Dermis blood vessel endothelial cell (primary cell): ENCODE results near the gene P4HTM. TPM values are rescaled to one million over a fixed set of nuclear protein-coding genes. Genes with fewer than 3 reads are reported as not detected.
A peak's percentile ranks its signal among the peaks of the same experiment; 100 is the strongest.
"Not testable (repeated sequence)": the region's sequence is repeated elsewhere in the genome, so short reads cannot be mapped to it uniquely, and the experiment has no call there.

Experiments
- DNase-seq: peaks from one replicate; pipeline ENCODE4 v3.0.0; 2010
- total RNA-seq: library from RNA; depleted of rRNA; stranded (reverse); fragments of >200 nt; gene quantifications from 2 replicates; pipeline ENCODE4 v1.2.3, GENCODE V29; 2014

Gene P4HTM
- total RNA-seq, 1 donor from 2014 or later, result 16.5 TPM

DNA sequence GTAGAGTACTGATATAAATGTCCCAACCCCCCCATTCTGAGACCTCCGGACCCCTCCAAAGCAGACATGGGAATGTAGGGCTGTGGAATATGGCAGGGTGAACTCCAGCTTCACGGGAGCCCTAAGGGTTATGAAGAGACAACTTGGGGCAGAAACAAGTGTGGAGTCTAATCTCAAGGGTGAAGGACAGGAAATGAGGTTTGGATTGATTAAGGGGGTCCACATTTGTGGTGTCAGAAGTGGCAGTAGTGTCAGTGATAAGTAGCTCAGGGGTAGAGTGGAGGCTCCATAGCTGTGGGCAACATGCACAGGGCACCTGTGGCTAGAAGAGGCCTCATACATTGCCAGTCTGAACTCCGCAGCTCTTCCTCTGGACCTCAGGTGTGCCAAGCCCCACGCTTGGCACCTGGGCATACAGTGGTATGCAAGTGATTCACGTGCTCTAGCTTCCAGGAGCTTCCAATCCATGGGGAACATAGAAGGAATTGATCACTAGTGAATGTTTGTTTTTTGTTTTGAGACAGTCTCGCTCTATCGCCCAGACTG is 4.1 kb upstream of the P4HTM start:
- no peak for DNase-seq

DNA sequence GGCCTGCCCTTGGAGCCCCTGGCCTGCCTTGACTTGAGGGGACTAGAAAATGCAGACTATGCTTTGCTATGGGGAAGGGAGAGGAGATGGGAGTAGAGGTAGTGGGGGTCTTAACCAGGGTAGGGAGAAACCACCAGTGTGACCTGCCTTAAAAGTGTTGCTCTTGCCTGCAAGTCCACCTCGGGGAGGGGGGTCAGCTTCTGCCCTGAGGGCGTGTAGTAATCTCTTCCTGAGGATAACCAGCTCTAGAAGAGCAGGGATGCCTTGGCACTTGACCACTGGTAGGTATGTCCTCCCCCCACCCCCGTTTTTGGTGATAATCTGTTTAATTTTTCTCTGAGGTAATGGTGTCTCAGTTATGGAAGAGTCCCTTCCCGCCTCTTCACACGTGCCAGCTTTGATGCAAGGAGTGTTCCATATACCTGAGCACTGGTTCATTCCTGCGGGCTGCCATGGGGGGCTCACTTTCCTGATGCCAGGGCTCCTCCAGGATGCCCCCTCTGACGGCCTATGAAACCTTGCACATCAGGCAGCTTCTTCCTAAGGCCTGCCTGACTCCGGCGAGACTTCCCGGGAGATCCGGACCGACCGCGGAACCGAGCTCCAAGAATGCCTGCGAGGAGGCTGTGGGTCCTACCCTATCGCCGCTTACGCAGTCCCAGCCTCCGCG is 780 bp upstream of the P4HTM start:
- DNase-seq, result no peak

DNA sequence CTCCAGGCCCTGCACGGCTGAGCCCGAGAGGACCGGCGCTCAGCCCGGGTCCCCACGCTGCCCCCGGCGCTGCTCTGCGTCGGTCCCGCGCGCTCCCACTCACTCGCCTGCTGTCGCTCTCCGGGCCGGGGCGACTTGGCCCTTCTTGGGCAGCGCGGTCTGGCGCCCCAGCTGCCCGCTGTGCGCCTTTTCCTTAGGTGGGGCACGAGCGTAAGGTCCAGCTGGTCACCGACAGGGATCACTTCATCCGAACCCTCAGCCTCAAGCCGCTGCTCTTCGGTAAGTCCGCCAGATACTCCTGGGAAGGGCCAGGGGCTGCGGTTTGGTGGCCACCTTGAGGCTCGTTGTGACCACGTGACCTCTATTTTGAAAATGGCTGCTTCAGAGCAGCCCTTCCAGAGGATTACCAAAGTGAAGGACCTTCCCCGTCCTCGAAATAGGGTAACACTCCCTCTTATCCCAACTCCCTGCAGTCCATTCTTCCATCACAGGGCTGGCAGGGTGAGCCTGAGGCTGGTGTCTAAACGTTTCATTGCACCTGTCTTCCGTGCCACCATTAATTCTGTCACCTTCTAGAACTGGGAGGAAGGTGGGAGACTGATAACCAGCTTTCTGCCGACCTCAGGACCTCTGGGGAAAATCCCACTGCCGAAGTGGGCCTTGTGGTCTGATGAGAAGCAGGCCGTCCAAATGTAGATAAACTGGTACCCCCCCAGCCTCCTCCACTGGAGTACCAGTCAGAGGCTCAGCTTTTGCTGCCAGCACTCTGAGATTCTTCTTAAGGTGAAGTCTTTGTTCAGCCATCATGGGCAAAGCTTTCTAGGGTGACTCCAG is 812 bp downstream of the P4HTM start:
- DNase-seq, result peak; percentile 43

DNA sequence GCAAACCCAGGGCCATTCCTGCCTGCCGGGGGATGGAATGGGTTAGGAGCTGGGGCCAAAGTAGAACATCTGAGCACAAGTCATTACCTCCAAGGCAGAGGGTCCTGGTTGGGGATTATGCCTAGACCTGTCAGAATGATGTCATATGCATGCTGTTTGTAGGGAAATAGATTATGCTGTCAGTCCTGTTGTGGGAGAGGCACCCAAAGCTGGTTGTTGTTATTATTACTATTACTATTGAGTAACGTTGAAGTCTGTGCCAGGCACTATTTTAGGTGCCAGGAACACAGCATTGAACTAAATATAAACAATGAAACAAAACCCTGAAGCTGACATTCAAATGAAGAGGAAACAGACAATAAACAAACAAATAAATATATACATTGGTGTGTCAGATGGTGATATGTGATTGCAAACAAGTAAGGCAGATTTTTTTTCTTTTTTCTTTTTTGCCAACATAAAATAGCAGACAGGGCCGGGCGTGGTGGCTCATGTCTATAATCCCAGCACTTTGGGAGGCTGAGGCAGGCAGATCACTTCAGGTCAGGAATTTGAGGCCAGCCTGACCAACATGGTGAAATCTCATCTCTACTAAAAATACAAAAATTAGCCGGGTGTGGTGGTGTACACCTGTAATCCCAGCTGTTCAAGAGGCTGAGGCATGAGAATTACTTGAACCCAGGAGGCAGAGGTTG is 2.0 kb downstream of the P4HTM start:
- DNase-seq, result no peak

DNA sequence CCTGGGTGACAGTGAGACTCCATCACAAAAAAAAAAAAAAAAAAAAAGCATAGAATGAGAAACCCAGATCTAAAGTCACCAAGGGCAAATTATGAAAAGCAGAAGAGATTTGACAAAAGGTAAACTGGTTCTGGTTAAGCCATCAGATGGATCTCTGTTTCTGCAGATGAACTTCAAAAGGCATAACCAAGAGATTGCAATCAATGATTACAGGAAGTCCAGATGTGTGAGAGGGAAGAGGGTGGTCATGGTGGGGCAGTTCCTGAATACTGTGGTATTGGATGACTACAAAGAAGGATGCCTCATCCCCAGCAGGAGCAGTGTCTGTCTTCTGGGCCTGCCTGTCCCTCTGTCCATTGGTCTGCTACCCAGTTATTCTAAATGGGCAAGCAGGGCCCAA is 3.8 kb downstream of the P4HTM start:
- no peak for DNase-seq

DNA sequence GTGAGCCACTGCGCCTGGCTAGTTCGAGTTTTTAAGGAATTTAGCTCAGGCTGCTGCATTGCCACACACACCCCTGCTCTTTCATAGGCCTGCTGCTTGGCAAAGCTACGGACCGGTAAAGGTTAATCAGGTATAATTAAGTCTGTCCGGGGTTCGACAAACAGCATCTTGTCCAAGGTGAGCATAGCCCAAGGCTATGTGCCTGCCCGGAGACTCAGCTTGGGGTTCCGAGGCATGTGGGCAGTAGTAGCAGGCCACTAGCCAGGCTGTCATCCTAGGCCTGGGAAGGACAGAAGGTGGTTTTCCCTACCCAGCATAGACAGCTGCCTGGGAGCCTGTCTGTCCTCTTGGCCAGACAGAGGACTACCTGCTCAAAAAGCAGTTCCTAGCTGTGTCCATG is 6.6 kb downstream of the P4HTM start:
- no peak for DNase-seq

DNA sequence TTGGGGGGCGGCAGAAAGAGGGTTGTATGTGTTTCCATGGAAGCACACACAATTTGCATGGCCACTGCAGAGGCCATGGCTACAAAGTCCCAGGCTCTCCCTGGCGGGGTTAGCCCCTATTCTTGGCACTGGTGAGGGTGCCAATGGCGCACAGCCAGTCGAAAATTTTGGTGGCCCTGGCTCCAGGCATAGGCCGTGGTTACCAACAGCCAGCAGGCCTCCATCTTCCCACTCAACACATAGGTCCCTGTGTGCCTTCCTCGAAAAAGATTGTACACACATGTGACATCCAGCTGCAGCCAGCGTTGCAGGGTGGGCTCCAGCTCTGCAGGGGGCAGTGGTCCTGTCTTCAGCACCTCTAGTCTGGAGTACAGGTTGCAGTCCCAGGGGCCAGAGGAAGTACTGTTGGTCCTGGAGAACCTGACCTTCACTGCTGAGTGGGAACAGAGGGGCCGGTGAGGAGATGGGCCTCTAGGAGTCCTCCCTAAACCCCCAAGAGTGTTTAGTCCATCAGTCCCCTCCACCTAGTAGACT is 7.1 kb downstream of the P4HTM start:
- no peak for DNase-seq

DNA sequence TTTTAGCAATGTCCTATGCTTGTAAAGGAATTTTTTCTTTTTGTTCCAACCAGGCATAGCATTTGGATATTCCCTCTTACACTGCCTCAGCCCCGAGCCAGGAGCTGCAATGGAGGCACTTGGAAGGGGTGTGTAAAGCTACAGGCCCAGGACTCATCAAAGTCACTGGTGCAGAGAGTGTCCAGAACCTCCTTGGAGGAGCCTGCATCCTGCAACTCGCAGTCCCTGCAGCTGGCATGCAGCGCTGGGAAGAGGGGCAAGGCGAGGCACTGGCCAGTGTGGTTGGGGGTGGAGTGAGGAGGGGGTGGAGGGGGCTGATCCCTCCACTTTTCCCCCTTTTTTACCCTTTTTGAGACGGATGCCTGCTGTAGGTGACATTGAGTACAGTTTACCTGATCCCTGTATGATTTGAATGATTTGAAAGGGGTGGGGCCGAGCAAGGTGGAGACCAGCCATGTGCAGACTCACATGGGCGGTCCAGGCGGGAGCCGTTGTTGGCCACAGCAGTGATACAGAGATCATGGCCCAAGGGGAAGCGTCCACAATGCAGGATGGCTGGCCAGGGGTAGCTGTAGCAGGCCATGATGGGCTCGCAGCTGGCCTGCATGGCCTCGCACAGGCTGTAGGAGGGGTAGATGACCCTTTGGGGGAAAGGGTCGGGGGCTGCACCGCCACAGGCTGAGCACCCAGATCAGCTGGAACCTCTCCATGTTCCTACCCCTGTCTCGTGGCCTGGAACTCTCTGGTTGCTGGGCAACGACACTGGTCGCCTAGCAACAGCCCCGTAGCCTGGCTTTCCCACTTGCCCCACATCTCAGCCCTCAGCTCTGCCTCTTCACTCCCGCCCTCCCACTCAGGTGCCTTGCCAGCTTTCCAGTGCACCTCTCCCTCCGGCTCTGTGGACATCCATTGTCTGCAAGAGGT is 7.9 kb downstream of the P4HTM start:
- DNase-seq, result no peak

DNA sequence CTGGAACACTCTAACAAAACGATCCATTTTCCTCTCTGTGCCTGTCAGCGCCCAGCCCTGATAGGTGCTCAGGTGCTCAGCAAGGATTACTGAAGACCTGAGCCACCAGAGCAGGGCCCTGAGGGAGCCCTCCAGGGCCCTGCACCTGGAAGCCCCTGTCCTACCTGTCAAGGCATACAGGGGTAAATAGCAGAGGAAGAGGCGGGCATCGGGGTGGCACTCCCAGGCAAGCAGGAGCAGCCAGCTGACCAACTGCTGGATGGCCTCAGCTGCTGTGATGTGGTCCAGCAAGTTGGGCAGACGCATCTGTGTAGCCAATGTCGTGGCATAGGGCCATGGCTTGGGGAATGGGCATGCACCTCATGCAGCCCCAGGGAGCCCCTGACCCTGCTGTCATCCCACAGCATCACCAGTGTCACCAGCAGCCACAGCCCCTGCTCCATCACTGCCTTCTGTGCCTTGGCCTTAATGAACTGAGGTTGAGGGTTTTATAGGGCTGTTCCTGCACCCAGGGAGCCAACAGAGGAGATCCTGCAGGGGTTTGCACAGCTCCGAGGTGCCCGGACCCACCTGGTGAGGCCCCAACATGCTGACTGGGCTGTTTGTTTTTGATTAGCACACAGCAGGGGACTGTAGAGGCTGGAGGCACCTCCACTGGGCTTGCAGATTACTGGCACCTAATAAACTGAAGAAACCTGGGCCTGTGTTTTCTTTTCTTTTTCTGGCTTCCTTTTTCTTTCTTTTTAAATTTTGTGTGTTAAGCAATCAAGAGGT is 9.2 kb downstream of the P4HTM start:
- DNase-seq, result no peak

DNA sequence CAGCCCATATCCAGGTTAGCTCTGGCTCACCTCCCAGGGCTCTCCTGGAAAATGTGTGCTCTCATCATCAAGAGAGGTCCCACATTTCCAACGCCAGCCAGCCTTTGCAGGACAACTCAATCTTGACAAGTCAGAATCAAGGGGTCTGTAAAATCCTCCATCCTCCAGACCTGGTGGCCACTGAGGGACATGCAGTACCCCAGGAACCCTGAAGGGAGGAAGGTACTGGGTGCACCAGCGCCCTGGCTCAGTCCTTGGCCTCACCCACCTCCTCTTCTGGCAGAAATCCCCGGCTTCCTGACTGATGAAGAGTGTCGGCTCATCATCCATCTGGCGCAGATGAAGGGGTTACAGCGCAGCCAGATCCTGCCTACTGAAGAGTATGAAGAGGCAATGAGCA is 11.1 kb downstream of the P4HTM start:
- DNase-seq, result no peak

DNA sequence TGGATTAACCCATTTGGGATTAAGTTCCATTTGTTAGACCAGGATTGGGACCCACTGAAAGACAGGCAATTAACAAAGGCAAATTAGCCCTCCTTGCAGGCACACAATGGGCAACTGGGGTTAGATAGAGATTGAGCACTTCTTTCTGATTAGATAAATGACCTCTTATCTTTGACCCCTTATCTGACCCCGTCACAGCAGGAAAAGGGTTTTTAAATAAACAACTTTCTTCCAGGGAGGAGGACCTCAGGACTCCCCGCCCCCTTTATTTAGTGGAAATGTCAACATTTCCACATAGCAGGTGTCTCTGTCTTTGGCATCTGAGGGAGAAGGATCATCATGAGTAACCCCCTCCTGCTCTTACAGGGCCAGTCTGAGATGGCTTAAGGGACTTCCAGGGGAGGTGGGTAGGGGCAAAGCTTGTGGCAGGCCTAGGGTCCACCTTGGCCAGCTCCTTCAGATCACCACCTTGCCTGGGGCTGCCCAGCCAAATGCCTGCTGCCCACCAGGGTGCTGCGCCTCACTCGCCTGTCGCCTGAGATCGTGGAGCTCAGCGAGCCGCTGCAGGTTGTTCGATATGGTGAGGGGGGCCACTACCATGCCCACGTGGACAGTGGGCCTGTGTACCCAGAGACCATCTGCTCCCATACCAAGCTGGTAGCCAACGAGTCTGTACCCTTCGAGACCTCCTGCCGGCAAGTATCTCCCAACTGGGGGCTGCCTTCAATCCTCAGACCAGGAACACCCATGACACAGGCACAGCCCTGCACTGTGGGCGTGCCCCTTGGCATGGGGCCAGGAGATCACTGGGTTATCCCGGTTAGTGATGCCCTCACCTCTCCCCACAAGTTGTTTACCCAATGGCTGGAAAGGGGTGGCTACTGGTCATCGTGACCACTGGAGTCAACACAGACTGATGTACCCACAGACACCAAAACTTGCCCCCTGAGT is 14.6 kb downstream of the P4HTM start:
- no peak for DNase-seq

DNA sequence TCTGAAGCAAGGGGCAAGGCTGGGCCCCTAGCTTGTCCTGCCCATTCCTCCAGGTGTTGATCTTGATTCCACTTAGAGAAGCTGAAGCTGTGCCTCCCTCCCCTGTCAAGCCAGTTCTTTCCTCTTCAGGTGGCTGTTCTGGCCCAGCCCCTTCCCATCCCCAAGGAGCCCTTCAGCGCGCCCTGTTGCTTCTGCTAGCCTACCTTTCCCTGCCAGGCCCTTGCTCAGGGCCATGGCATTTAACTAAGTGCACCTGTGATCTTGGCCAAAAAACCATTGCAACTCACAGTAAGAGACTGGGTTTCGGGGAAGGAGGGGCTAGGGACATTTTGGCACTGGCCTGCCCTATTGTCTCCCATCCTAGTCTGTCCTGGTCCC is 15.3 kb downstream of the P4HTM start:
- no peak for DNase-seq

DNA sequence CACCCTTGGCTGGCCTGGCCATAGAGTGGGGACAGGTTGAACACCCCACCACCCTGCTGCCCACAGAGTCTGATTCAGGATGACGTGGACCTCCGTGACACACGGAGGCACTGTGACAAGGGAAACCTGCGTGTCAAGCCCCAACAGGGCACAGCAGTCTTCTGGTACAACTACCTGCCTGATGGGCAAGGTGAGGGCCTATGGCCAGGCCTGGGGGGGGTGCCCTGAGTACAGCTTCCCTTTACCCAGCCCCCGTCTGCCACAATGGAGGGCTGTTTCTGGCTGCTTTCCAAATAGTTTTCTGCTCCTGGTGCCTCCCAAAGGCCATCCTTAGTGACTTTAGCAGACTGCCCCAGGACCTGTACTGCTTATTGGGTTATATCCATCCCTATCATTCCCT is 16.0 kb downstream of the P4HTM start:
- DNase-seq, result no peak

DNA sequence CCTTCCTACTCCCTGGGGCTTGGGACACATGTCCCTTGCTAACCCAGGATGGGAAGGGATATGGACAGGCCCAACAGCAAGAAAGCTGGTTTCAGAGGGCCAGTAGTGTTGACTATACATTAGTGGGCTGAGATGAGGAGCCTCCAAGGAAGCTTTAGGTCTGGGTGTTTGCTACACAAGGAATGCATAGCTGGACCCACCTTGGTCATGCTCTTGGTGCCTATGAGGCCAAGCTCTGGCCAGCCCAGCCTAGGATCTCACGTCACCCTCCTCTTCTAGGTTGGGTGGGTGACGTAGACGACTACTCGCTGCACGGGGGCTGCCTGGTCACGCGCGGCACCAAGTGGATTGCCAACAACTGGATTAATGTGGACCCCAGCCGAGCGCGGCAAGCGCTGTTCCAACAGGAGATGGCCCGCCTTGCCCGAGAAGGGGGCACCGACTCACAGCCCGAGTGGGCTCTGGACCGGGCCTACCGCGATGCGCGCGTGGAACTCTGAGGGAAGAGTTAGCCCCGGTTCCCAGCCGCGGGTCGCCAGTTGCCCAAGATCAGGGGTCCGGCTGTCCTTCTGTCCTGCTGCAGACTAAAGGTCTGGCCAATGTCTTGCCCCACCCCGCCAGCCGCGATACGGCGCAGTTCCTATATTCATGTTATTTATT is 16.5 kb downstream of the P4HTM start:
- peak; percentile 69 for DNase-seq

DNA sequence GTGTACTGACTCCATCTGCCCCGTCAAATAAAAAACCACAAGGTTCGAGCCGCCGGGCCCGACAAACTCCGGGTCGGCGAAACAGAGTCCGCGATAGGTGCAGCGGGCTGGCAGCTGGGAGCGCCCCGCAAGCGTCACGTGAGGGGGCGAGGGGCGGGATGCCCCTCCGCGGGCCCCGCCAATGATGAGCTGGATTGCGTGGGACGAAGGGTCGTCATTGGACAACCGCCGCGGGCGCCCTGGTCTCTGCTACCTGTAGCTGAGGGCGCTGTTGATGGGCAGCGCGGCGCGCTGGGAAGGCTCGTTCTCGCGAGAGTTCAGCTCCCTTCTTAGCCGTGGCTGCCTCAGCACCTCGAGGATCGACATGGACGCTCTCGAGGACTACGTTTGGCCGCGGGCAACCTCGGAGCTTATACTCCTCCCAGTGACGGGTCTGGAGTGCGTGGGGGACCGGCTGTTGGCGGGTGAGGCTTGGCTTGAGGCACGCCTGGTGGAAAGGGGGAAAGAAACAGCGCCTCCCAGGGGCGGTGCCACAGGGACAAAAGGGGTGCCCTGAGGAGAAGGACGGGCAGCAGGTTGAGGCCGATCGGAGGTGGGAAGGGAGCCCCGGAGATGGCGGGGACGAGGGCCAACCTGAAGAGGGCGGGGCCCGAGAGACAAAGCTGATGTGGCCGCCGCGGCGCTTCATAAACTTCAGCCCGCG is 17.2 kb downstream of the P4HTM start, which contains the start of gene WDR6:
Gene WDR6, plus strand, starts transcription at position 324 of the 703 bp plus-strand sequence. Its CDS starts 41 bp downstream, at position 365.
- peak; percentile 99 for DNase-seq

DNA sequence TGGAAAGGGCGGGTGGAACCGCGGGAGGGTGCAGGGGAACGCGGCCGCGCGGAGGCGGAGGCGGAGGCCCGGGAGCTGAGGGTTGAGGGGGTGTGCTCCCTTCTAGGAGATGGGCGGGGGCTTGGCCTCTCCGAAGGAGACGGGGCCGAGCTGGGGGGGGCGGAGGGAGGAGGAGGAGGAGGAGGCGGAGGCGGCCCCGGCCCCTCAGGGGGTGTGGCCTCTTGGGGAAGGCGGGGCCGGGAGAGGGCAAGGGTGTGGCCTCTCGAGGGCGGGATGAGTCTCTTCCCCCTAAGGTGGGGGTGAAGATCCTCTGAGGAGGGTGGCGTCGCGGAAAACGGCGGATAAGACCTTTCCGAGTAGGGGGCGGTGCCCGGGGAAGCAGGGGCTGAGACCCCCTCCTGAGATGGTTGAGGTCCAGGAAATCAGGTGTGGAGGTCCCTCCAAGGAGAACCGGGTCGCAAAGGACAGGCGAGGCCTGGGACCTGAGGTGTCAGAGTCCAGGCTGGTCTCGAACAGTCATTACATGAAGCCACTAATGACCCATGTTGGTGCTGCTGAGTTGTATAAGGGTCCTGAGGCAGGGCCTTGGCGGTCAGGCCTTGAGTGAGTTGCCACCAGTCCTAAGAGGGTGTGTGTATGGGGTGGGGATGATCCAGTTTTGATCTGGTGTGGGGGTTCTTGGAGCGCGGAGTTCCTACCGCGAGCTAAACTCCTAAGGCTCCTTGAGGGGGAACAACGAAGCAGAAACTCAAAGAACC is 17.9 kb downstream of the P4HTM start:
- DNase-seq, result peak; percentile 87

DNA sequence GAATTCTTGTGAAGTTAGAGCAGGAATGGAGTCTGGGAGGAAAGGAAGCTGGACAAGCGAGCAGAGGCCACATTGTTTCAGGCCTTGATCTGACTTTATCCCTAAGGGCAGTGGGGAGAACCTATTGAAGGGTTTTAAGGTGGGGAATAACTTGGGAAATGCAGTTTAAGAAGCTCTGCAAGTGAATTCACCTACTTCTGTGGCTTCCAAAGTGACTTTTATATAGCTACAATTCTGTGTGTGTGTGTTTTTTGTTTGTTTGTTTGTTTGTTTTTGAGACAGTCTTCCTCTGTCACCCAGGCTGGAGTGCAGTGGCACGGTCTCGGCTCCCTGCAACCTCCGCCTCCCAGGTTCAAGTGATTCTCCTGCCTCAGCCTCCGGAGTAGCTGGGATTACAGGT is 18.6 kb downstream of the P4HTM start:
- DNase-seq, result not testable (repeated sequence)

DNA sequence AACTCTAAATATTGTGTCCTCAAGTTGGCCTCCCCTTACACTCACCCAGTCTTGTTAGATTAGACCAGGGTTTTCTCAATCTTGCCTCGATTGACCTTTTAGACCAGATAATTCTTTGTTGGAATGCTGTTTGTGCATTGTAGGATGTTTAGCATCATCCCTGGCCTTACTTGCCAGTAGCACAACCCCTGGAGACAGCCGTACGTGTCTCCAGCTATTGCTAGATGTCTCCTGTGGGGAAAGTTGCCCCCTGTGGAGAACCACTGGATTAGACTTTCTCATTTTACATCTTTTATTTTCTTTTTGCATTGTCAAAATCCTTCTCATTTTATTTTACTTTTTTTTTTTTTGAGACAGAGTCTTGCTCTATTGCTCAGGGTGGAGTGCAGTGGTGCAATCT is 19.4 kb downstream of the P4HTM start:
- DNase-seq, result no peak
